ENCODE data around the gene SYNCRIP.

DNA sequence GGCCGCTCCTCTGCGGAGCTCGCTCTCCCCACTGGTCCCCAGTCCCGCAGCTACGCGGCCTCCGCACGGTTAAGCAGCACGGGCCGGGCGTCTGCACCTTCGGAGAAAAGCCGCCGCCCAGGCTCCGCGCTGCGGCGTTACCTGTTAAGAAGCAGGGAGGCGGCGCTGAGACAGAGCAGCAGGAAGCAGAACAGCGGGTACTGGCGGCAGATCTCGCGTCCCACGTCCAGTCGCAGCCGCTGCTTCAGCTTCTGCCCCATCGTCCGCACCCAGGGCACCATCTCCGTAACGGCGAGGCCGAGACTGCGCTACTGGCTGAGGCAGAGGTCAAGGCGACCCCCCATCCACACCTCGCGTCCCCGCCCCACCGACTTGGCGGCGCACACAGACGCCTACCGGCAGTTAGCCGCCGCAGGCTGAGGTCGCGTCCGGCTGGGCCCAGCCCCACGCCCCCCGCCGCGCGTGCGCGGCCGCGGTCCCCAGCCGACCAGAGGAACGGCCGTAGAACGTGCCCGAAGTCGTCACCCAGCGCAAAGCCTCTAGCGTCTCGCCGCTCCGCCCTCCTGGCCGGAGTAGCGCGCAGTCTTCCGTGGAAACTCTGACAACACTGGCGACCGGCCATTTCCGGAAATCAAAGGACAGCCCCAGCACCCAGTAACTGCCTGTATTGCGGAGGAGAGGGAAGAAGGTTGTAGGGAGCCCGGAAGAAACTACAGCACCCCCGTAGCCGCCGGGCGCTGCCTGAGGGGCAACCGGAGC lies 49.1 kb downstream of the SYNCRIP start, which contains the start of gene SNX14:
- no peak for TF ChIP-seq CTCF (conservative IDR thresholded peaks at IDR 0.05; ENCODE audit: low read length)
- no peak for TF ChIP-seq EZH2phosphoT487 (IDR thresholded peaks at IDR 0.05; ENCODE audit: borderline replicate concordance)
